ENCODE data around the gene PLEKHG4B. TPM values are rescaled to one million over a fixed set of nuclear protein-coding genes. Genes with fewer than 3 reads are reported as not detected.

Gene PLEKHG4B
- total RNA-seq, 1 experiment from 2014 or later, result 0.02 TPM

DNA sequence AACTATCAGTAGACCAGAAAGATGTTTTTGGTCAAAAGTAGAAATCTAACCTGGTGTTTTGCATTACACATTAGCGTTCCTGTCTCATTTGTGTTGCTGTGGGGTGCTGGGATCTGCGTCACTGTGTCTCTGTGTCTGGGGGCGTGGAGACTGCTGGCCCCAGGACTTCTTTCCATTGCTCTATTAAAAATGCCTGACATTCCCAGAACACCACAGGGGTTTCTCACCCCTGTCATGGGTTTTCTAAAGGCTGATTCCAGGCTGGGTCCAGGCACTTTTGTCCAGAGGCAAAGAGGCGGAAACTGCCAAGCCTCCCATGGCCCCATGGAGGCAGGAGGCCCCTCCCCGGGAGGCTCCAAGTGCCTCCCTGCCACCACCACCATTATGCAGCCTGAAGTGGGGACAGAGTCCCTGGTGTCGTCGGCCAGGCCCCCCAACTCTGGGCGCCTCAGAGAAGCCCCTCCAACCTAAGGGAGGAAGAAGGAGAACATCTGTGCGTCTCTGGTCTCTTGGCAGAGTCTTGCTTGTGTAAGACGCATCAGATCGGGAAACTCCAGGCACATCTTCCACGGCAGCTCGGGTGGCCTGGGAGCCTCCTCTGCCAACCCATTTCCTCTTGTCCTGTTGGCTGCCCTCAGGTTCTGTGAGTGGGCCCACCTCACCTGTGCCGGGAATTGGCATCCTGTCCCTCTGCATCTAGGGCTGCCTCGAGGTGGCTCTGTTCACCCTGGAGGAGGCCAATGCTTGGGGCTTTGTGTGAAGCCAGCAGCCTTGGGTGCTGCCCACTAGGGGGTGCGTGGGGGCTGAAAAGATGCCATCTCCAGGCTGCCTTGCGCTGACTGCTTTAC lies 13.8 kb upstream of the PLEKHG4B start:
- no peak overlapping the region for H3K4me2 ChIP-seq (ENCODE audit: low read length)
- H3K79me2 ChIP-seq (ENCODE audit: insufficient read depth, low read length), result no peaks in the 10 kb centered on the region
- no peak overlapping the region for H2AFZ ChIP-seq (ENCODE audit: low read depth, low read length, poor library complexity, severe bottlenecking)
- no peak overlapping the region for H3K9ac ChIP-seq (ENCODE audit: low read length)
- no TSS peak for BruUV-seq (replicated peaks)
- ChIA-PET CTCF (no interaction called here), POLR2A (no interaction called here), RAD21 (ENCODE audit: low non-redundant PET in 1 of 2, low total read pairs in 2 of 2, uncharacterized antibody in 2 of 2, unreplicated experiment in 2 of 2) (no interaction called here)
- ATAC-seq, result peak; percentile 96
- H3K4me3 ChIP-seq (replicated peaks in 1 of 2; ENCODE audit: low read depth in 1 of 2, low read length in 2 of 2), result no peak overlapping the region
- intact Hi-C loops (cut with micrococcal nuclease), result no loop called here
- peak; percentile 47 for DNase-seq (ENCODE audit: low read depth, low spot score)
- no peaks in the 10 kb centered on the region for H3K36me3 ChIP-seq (ENCODE audit: control insufficient read depth in 1 of 2, insufficient read depth in 2 of 2, low read length in 2 of 2)
- no peak overlapping the region for H3K27ac ChIP-seq (ENCODE audit: low read depth, low read length)
- no peak for TF ChIP-seq FOSL1 (IDR thresholded peaks at IDR 0.05; ENCODE audit: low read depth)
- TF ChIP-seq RAD21 (IDR thresholded peaks at IDR 0.05; ENCODE audit: low read depth), result peak; percentile 76
- TF ChIP-seq, protein P1, sequence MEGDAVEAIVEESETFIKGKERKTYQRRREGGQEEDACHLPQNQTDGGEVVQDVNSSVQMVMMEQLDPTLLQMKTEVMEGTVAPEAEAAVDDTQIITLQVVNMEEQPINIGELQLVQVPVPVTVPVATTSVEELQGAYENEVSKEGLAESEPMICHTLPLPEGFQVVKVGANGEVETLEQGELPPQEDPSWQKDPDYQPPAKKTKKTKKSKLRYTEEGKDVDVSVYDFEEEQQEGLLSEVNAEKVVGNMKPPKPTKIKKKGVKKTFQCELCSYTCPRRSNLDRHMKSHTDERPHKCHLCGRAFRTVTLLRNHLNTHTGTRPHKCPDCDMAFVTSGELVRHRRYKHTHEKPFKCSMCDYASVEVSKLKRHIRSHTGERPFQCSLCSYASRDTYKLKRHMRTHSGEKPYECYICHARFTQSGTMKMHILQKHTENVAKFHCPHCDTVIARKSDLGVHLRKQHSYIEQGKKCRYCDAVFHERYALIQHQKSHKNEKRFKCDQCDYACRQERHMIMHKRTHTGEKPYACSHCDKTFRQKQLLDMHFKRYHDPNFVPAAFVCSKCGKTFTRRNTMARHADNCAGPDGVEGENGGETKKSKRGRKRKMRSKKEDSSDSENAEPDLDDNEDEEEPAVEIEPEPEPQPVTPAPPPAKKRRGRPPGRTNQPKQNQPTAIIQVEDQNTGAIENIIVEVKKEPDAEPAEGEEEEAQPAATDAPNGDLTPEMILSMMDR (IDR thresholded peaks at IDR 0.05 in 2 of 3, conservative IDR thresholded peaks at IDR 0.05 in 1 of 3; ENCODE audit: borderline replicate concordance in 1 of 3, insufficient read depth in 1 of 3, low read depth in 2 of 3, low read length in 2 of 3), result peak; percentile 78 to 96 (median 87)
- H3K9me2 ChIP-seq (ENCODE audit: insufficient read depth), result no peaks in the 10 kb centered on the region
- H3K4me1 ChIP-seq (ENCODE audit: control insufficient read depth in 1 of 2, insufficient read depth in 2 of 2, low read length in 2 of 2), result peaks cover 5 to 15% of the 10 kb centered on the region in 2 experiments; a peak in 2 of 4 replicates
- H3K27me3 ChIP-seq (ENCODE audit: insufficient read depth, low read length), result no peaks in the 10 kb centered on the region; the same call in 1 of the 2 replicates
- H3K9me3 ChIP-seq (ENCODE audit: control insufficient read depth in 1 of 2, insufficient read depth in 1 of 2, low read depth in 1 of 2, low read length in 2 of 2), result no peaks in the 10 kb centered on the region
- H4K20me1 ChIP-seq (ENCODE audit: insufficient read depth), result no peaks in the 10 kb centered on the region

DNA sequence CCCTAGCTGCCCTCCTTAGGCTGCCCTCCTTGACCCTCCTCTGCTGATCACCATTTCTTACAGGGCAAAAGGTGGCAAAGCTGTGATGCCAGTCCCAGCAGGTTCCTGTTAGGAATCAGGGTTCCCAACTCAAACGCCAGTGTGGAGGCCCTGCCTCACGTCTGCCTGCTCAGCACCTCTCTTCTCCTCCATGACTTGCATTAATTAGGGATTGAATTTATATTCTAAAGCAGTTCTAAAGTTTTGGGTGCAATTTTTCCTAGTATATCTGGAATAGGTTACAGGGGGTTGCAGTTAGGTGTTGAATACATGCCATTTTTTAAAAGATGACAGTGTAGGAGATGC lies 13.2 kb upstream of the PLEKHG4B start:
- Histone ChIP-seq H4K20me1 (ENCODE audit: insufficient read depth) (no peaks in the 10 kb centered on the region), H3K27me3 (ENCODE audit: insufficient read depth, low read length) (no peaks in the 10 kb centered on the region; the same call in 1 of the 2 replicates), H3K36me3 (ENCODE audit: control insufficient read depth in 1 of 2, insufficient read depth in 2 of 2, low read length in 2 of 2) (no peaks in the 10 kb centered on the region), H3K9me3 (ENCODE audit: control insufficient read depth in 1 of 2, insufficient read depth in 1 of 2, low read depth in 1 of 2, low read length in 2 of 2) (no peaks in the 10 kb centered on the region), H3K4me3 (replicated peaks in 1 of 2; ENCODE audit: low read depth in 1 of 2, low read length in 2 of 2) (no peak overlapping the region), H2AFZ (ENCODE audit: low read depth, low read length, poor library complexity, severe bottlenecking) (no peak overlapping the region), H3K9ac (ENCODE audit: low read length) (no peak overlapping the region), H3K27ac (ENCODE audit: low read depth, low read length) (no peak overlapping the region), H3K79me2 (ENCODE audit: insufficient read depth, low read length) (no peaks in the 10 kb centered on the region), H3K9me2 (ENCODE audit: insufficient read depth) (no peaks in the 10 kb centered on the region), H3K4me1 (ENCODE audit: control insufficient read depth in 1 of 2, insufficient read depth in 2 of 2, low read length in 2 of 2) (peaks cover 5 to 15% of the 10 kb centered on the region in 2 experiments; a peak in 2 of 4 replicates), H3K4me2 (ENCODE audit: low read length) (no peak overlapping the region)
- no peak for ATAC-seq
- intact Hi-C loops (cut with micrococcal nuclease), result no loop called here
- TF ChIP-seq EZH2phosphoT487 (IDR thresholded peaks at IDR 0.05; ENCODE audit: borderline replicate concordance), result no peak
- TF ChIP-seq, protein P2, sequence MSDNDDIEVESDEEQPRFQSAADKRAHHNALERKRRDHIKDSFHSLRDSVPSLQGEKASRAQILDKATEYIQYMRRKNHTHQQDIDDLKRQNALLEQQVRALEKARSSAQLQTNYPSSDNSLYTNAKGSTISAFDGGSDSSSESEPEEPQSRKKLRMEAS (IDR thresholded peaks at IDR 0.05), result no peak
- TF ChIP-seq, protein P3, sequence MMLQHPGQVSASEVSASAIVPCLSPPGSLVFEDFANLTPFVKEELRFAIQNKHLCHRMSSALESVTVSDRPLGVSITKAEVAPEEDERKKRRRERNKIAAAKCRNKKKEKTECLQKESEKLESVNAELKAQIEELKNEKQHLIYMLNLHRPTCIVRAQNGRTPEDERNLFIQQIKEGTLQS (IDR thresholded peaks at IDR 0.05), result no peak
- TF ChIP-seq, protein P4, sequence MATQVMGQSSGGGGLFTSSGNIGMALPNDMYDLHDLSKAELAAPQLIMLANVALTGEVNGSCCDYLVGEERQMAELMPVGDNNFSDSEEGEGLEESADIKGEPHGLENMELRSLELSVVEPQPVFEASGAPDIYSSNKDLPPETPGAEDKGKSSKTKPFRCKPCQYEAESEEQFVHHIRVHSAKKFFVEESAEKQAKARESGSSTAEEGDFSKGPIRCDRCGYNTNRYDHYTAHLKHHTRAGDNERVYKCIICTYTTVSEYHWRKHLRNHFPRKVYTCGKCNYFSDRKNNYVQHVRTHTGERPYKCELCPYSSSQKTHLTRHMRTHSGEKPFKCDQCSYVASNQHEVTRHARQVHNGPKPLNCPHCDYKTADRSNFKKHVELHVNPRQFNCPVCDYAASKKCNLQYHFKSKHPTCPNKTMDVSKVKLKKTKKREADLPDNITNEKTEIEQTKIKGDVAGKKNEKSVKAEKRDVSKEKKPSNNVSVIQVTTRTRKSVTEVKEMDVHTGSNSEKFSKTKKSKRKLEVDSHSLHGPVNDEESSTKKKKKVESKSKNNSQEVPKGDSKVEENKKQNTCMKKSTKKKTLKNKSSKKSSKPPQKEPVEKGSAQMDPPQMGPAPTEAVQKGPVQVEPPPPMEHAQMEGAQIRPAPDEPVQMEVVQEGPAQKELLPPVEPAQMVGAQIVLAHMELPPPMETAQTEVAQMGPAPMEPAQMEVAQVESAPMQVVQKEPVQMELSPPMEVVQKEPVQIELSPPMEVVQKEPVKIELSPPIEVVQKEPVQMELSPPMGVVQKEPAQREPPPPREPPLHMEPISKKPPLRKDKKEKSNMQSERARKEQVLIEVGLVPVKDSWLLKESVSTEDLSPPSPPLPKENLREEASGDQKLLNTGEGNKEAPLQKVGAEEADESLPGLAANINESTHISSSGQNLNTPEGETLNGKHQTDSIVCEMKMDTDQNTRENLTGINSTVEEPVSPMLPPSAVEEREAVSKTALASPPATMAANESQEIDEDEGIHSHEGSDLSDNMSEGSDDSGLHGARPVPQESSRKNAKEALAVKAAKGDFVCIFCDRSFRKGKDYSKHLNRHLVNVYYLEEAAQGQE (IDR thresholded peaks at IDR 0.05; ENCODE audit: low read depth), result no peak
- no peak for TF ChIP-seq SP1 (IDR thresholded peaks at IDR 0.05; ENCODE audit: low read depth)
- TF ChIP-seq ZNF274 (IDR thresholded peaks at IDR 0.05; ENCODE audit: low read depth, low read length), result no peak
- TF ChIP-seq ELF1 (IDR thresholded peaks at IDR 0.05; ENCODE audit: borderline replicate concordance, low read depth), result no peak
- no peak for TF ChIP-seq CEBPB (IDR thresholded peaks at IDR 0.05; ENCODE audit: low read depth)
- no peak for TF ChIP-seq SRF (IDR thresholded peaks at IDR 0.05; ENCODE audit: low read depth)
- TF ChIP-seq FOSL1 (IDR thresholded peaks at IDR 0.05; ENCODE audit: low read depth), result no peak
- TF ChIP-seq POLR2AphosphoS5 (IDR thresholded peaks at IDR 0.05; ENCODE audit: low read depth, low read length), result no peak
- ChIA-PET RAD21 (ENCODE audit: low non-redundant PET in 1 of 2, low total read pairs in 2 of 2, uncharacterized antibody in 2 of 2, unreplicated experiment in 2 of 2) (no interaction called here), POLR2A (no interaction called here), CTCF (no interaction called here)
- no TSS peak for BruUV-seq (replicated peaks)
- no peak for DNase-seq (ENCODE audit: low read depth, low spot score)

Data from HCT116 (cell line).